ENCODE results near the gene CABLES1.

DNA sequence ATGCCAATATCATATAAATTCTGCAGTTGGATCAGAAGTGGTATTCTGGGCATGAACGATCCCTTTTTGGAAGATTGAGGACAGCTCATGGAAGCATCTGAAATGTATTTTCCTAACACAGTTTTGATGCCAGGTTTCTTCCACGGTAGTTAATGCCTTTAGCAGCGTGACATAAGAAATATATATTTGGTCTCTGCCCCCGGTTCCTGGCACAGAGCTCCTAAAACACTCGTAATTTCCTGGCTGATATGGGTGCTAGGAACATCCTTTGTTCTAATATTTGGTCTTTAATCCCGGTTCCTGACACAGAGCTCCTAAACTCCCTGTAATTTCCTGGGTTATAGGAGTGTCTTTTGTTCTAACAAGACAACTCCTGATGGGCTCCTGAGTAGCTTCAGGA lies 8.2 kb upstream of the CABLES1 start:
- TF ChIP-seq, protein P1, sequence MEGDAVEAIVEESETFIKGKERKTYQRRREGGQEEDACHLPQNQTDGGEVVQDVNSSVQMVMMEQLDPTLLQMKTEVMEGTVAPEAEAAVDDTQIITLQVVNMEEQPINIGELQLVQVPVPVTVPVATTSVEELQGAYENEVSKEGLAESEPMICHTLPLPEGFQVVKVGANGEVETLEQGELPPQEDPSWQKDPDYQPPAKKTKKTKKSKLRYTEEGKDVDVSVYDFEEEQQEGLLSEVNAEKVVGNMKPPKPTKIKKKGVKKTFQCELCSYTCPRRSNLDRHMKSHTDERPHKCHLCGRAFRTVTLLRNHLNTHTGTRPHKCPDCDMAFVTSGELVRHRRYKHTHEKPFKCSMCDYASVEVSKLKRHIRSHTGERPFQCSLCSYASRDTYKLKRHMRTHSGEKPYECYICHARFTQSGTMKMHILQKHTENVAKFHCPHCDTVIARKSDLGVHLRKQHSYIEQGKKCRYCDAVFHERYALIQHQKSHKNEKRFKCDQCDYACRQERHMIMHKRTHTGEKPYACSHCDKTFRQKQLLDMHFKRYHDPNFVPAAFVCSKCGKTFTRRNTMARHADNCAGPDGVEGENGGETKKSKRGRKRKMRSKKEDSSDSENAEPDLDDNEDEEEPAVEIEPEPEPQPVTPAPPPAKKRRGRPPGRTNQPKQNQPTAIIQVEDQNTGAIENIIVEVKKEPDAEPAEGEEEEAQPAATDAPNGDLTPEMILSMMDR (IDR thresholded peaks at IDR 0.05; ENCODE audit: insufficient read depth, low read length, poor library complexity, severe bottlenecking), result no peak
- no peak for TF ChIP-seq EZH2phosphoT487 (conservative IDR thresholded peaks at IDR 0.05; ENCODE audit: low read length)

All from SU-DHL-6 (cell line).